IMR-90 (cell line): ENCODE data around the gene CCDC141. TPM values are rescaled to one million over a fixed set of nuclear protein-coding genes. Genes with fewer than 3 reads are reported as not detected.

Experiments used
- ATAC-seq: fragments of 200-7000 bp; cut with Tn5 transposase; 2 replicates; pipeline ENCODE4 v1.9.1; 2020; ENCODE audit warnings: low read depth, mild to moderate bottlenecking, moderate library complexity
- BruUV-seq: library from RNA; stranded (reverse); fragments of 400-500 nt; replicated peaks from 2 replicates; lab custom pipeline; 2021; lab: Mats Ljungman, UMichigan
- CTCF ChIA-PET: fragments of 300-600 bp; formaldehyde crosslinking; extraction: SDS; loops from one replicate; lab custom pipeline; 2021; ENCODE audit warnings: antibody characterized with exemption; lab: Yijun Ruan, JAX
- POLR2A ChIA-PET: fragments of 300-600 bp; sonication (Branson Sonifier 250); formaldehyde crosslinking; loops from one replicate; lab custom pipeline; 2022; ENCODE audit warnings: antibody characterized with exemption; ENCODE audit not compliant: unreplicated experiment; lab: Charles Lee
- DNase-seq: peaks from one replicate; pipeline ENCODE4 v3.0.0; 2013
- H2AFZ ChIP-seq: replicated peaks from 2 replicates; pipeline ENCODE3; 2013; ENCODE audit warnings: low read length, mild to moderate bottlenecking; ENCODE audit not compliant: poor library complexity
- H2AK5ac ChIP-seq: 2 replicates; pipeline ENCODE4 v1.6.1; 2013; ENCODE audit warnings: low read depth, low read length, inconsistent platforms
- H2AK9ac ChIP-seq: replicated peaks from 2 replicates; pipeline ENCODE3; 2013; ENCODE audit warnings: mild to moderate bottlenecking, low read depth, low read length, moderate library complexity; ENCODE audit not compliant: poor library complexity
- H2BK120ac ChIP-seq: 2 replicates; pipeline ENCODE4 v1.6.1; 2013; ENCODE audit warnings: low read depth, low read length, inconsistent platforms
- H2BK15ac ChIP-seq: 3 replicates; pipeline ENCODE4 v1.6.1; 2013; ENCODE audit warnings: low read depth, low read length, inconsistent platforms
- H2BK20ac ChIP-seq: 2 replicates; pipeline ENCODE4 v1.6.1; 2013; ENCODE audit warnings: low read depth, mild to moderate bottlenecking, inconsistent platforms, low read length, moderate library complexity
- H2BK5ac ChIP-seq: 2 replicates; pipeline ENCODE4 v1.6.1; 2013; ENCODE audit warnings: mild to moderate bottlenecking, low read depth, low read length, inconsistent platforms; ENCODE audit not compliant: poor library complexity, severe bottlenecking
- H3K14ac ChIP-seq: replicated peaks from 2 replicates; pipeline ENCODE4 v1.6.1; 2013; ENCODE audit warnings: low read depth, low read length, inconsistent platforms
- H3K18ac ChIP-seq: 2 replicates; pipeline ENCODE4 v1.6.1; 2013; ENCODE audit warnings: low read depth, low read length, control low read depth
- H3K23ac ChIP-seq: 2 replicates; pipeline ENCODE4 v1.6.1; 2013; ENCODE audit warnings: low read depth, low read length, inconsistent platforms
- H3K27ac ChIP-seq: 2 replicates; pipeline ENCODE4 v1.5.1; 2013; ENCODE audit warnings: mild to moderate bottlenecking, control low read depth, low read length; ENCODE audit not compliant: insufficient read depth
- H3K27me3 ChIP-seq: 2 replicates; pipeline ENCODE4 v1.6.1; 2013; ENCODE audit warnings: low read length; ENCODE audit not compliant: control insufficient read depth, insufficient read depth
- H3K36me3 ChIP-seq: 2 replicates; pipeline ENCODE4 v1.6.1; 2013; ENCODE audit warnings: low read length, mixed read lengths; ENCODE audit not compliant: control insufficient read depth, insufficient read depth
- H3K4ac ChIP-seq: 2 replicates; pipeline ENCODE4 v1.6.1; 2013; ENCODE audit warnings: low read depth, low read length, inconsistent platforms
- H3K4me1 ChIP-seq: 2 replicates; pipeline ENCODE4 v1.6.1; 2013; ENCODE audit warnings: low read length, mixed read lengths; ENCODE audit not compliant: control insufficient read depth, insufficient read depth
- H3K4me2 ChIP-seq: 2 replicates; pipeline ENCODE4 v1.6.1; 2013; ENCODE audit warnings: low read depth, mild to moderate bottlenecking, control low read depth, low read length, moderate library complexity
- H3K4me3 ChIP-seq: 2 replicates; pipeline ENCODE4 v1.5.1; 2013; ENCODE audit warnings: low read depth, mild to moderate bottlenecking, control low read depth, low read length, moderate library complexity; ENCODE audit not compliant: insufficient read depth
- H3K56ac ChIP-seq: 2 replicates; pipeline ENCODE4 v1.6.1; 2013; ENCODE audit warnings: low read length, inconsistent platforms; ENCODE audit not compliant: insufficient read depth; ENCODE audit errors: extremely low read depth
- H3K79me1 ChIP-seq, 2 experiments: 2 replicates each; pipeline ENCODE4 v1.6.1; 2013; ENCODE audit warnings: low read length in 2 of 2, inconsistent platforms in 1 of 2, low read depth in 1 of 2
- H3K9ac ChIP-seq: 2 replicates; pipeline ENCODE4 v1.6.1; 2013; ENCODE audit warnings: low read depth, low read length, control low read depth
- H3K9me1 ChIP-seq: 2 replicates; pipeline ENCODE4 v1.6.1; 2013; ENCODE audit warnings: low read length, inconsistent platforms; ENCODE audit not compliant: insufficient read depth
- H3K9me3 ChIP-seq: 2 replicates; pipeline ENCODE4 v1.6.1; 2013; ENCODE audit warnings: low read length; ENCODE audit not compliant: control insufficient read depth, insufficient read depth
- H4K20me1 ChIP-seq: 2 replicates; pipeline ENCODE4 v1.6.1; 2013; ENCODE audit warnings: low read length, inconsistent platforms; ENCODE audit not compliant: insufficient read depth
- H4K5ac ChIP-seq: 2 replicates; pipeline ENCODE4 v1.6.1; 2013; ENCODE audit warnings: mild to moderate bottlenecking, low read depth, low read length, control low read depth
- H4K8ac ChIP-seq, 2 experiments: 2 replicates each; pipeline ENCODE4 v1.6.1; 2013; ENCODE audit warnings: low read depth in 2 of 2, low read length in 2 of 2, control low read depth in 1 of 2, inconsistent platforms in 1 of 2
- H4K91ac ChIP-seq: 2 replicates; pipeline ENCODE4 v1.6.1; 2013; ENCODE audit warnings: low read depth, low read length, inconsistent platforms; ENCODE audit not compliant: insufficient read depth
- NFE2L2 ChIP-seq: fragments of 150-350 bp; IDR thresholded peaks from 2 replicates; pipeline ENCODE4 v1.6.1; 2016; ENCODE audit warnings: low read depth, mild to moderate bottlenecking, low read length
- WGBS, 2 experiments: methylation state at CpG; one replicate each; pipeline versions ENCODE4 v1.1.5 to v1.1.7; 2013; ENCODE audit warnings: missing lambda C conversion rate in 2 of 2; ENCODE audit not compliant: insufficient read length in 1 of 2; ENCODE audit errors: extremely low coverage in 2 of 2; 5-methylcytosine and 5-hydroxymethylcytosine counted together
- dilution Hi-C: fragments of 300-500 bp; cut with HindIII; formaldehyde crosslinking; loops from one replicate; pipeline ENCODE4 v1.14.3; 2018; ENCODE audit warnings: low sequenced_read_pairs; ENCODE audit not compliant: unreplicated experiment
- in situ Hi-C: fragments of 300-500 bp; cut with MboI; formaldehyde crosslinking; loops from 3 replicates; pipeline ENCODE4 v1.14.3; 2019; ENCODE audit warnings: low sequenced_read_pairs, inconsistent platforms, mixed read lengths
- intact Hi-C: fragments of 100-400 bp; cut with micrococcal nuclease; formaldehyde crosslinking; loops from 2 replicates; pipeline ENCODE4 v1.10.0; 2022
- polyA plus RNA-seq, 3 experiments: library from polyadenylated mRNA; depleted of rRNA; stranded (reverse); fragments of >200 nt; gene quantifications; 2 replicates each; pipeline ENCODE4 v1.2.3, GENCODE V29; 2012; ENCODE audit warnings: low replicate concordance in 1 of 3
- total RNA-seq: library from RNA; depleted of rRNA; stranded (reverse); fragments of >200 nt; gene quantifications from 2 replicates; pipeline ENCODE4 v1.2.3, GENCODE V29; 2012

The CCDC141 gene
- total and polyA plus RNA-seq, 2 of the 4 experiments (the other 2 are of a cell fraction) = not detected

- TF ChIP-seq NFE2L2 = no peak
- WGBS, 2 experiments = no CpG with 5 or more reads among the region's 5 CpGs
- no peak overlapping the region for H4K91ac ChIP-seq
- no peak overlapping the region for H3K56ac ChIP-seq
- no peak for ATAC-seq
- no peaks in the 10 kb centered on the region for H3K9me3 ChIP-seq
- H4K8ac ChIP-seq = no peak overlapping the region
- BruUV-seq = no TSS peak
- H3K23ac ChIP-seq = no peak overlapping the region
- no peaks in the 10 kb centered on the region for H4K20me1 ChIP-seq
- H2AFZ ChIP-seq = no peak overlapping the region
- H4K5ac ChIP-seq = no peak overlapping the region
- no peaks in the 10 kb centered on the region for H3K36me3 ChIP-seq
- H2BK120ac ChIP-seq = no peak overlapping the region
- H3K27ac ChIP-seq = no peak overlapping the region
- ChIA-PET CTCF (no interaction called here), POLR2A (no interaction called here)
- H3K79me1 ChIP-seq = no peaks in the 10 kb centered on the region
- no peaks in the 10 kb centered on the region for H3K27me3 ChIP-seq
- no peak overlapping the region for H3K18ac ChIP-seq
- dilution Hi-C loops (no loop called here), intact Hi-C loops (no loop called here), in situ Hi-C loops (no loop called here)
- no peak overlapping the region for H2AK5ac ChIP-seq
- H3K4ac ChIP-seq = no peak overlapping the region
- H2BK20ac ChIP-seq = no peak overlapping the region
- no peak overlapping the region for H2AK9ac ChIP-seq
- H3K9ac ChIP-seq = no peak overlapping the region
- no peak for DNase-seq
- H3K4me2 ChIP-seq = no peak overlapping the region
- no peak overlapping the region for H2BK5ac ChIP-seq
- no peak overlapping the region for H3K14ac ChIP-seq
- H2BK15ac ChIP-seq = no peak overlapping the region
- H3K4me3 ChIP-seq = no peak overlapping the region
- H3K4me1 ChIP-seq = no peaks in the 10 kb centered on the region
- H3K9me1 ChIP-seq = no peaks in the 10 kb centered on the region
Observed at GRCh38 chr2:178787934-178788333, 262.0 kb downstream of the CCDC141 start.
